GM19025 (cell line): ENCODE measurements around the gene HSFX3.
"Not testable (repeated sequence)": the region's sequence is repeated elsewhere in the genome, so short reads cannot be mapped to it uniquely, and the experiment has no call there.

ENCODE experiments used
- ATAC-seq: cut with Tn5 transposase; IDR thresholded peaks from one replicate; pipeline ENCODE4 v1.9.1; 2021; ENCODE audit warnings: mild to moderate bottlenecking, low read depth, moderate library complexity; ENCODE audit not compliant: unreplicated experiment

The HSFX3 gene

DNA sequence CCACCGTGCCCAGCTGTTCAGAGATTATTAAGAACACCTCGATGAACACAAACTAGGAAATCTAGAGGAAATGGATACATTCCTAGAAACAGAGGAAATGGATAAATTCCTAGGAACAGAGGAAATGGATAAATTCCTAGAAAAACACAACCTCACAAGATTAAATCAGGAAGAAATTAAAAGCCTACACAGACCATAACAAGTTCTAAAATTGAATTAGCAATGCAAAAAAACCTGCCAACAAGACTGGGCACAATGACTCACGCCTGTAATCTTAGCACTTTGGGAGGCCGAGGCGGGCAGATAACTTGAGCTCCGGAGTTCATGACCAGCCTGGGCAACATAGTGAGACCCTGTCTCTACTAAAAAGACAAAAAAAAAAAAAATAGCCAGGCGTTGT, 31.5 kb downstream of the HSFX3 start:
- ATAC-seq, result no peak

DNA sequence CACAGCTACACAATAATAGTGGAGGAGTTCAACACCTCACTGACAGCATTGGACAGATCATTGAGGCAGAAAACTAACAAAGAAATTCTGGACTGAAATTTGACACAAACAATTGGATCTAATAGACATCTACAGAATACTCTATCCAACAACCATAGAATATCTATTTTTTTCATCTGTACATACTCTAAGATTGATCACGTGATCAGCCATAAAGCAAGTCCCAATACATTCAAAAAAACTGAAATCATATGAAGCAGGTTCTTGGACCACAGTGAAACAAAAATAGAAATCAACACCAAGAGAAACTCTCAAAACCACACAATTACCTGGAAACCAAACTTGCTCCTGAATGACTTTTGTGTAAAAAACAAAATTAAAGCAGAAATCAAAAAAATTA, 32.4 kb downstream of the HSFX3 start:
- no peak for ATAC-seq

DNA sequence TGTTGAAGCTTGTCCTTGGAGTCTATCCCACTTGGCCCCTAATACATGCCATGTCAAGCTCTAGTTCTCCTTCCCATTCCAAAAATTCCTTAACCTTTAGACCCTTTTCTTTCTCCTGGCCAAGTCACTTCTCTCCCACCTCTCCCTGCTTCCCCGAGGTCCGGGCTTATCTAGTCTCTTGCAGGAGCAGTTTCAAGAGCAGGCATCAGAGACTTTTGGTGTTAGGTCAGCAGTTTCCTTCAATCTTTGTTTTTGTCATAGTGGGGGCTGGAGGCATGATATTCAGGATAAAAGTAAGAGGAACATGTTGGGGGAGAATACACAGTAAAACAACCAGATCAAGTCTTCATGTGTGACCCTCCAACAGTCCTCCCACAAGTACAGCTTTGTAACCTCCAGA, 33.1 kb downstream of the HSFX3 start:
- no peak for ATAC-seq

DNA sequence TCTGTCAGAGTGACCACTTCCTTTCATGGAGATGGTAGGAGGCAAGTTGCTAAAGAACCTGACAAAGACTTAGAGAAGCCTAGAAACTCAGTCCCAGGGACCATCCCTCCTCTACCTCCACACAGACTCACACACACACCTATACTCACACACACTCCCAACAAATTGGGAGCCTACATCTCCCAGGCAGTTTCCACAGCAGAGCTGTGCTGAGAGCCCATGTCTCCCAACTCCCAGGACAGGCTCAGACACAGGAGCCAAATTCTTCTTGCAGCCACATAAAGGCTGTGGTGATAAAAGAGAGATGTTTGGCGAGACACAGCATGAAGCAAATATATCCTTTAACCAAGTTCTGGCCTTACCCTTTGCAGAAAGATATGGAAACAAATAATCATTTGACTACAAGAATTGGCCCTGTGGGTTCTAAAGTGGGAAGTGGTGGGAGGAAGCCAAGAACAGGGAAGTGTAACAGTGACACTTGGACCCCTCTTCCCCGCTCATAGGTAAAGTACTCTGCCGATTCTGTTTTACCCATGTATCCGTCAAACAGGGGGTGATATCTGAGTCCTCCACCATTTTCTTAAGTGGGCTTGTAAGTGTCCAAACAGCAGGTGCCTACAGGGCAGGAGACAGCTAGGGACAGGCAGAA, 33.6 kb downstream of the HSFX3 start:
- ATAC-seq, result no peak

DNA sequence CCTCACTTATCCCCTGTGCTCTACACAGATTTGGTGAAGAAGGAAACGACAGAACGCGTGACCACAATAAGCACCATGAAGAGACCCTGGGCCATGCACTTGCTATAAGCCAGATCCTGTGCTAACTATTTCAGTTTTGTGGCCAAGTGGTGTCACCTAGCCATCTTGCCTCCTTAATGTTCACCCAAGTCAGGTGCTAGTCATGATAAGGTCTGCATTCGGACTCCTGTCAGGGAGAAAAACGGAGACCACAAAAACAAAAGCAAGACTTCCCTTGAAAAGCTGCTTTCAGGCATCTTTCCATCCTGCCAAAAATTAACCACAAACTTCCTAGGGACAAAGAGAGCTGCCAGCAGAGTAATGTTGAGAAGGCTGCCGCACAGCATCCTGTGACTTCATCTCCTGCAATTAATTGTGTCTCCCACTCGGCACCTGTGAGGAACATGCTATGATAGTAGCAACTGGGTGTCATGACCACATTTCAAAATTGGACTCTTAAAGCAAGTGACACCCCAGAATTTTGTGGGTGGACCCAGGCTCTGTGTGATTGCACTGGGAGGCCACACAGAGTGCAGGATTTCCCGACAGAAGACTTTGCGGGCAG, 35.8 kb downstream of the HSFX3 start:
- ATAC-seq, result no peak

DNA sequence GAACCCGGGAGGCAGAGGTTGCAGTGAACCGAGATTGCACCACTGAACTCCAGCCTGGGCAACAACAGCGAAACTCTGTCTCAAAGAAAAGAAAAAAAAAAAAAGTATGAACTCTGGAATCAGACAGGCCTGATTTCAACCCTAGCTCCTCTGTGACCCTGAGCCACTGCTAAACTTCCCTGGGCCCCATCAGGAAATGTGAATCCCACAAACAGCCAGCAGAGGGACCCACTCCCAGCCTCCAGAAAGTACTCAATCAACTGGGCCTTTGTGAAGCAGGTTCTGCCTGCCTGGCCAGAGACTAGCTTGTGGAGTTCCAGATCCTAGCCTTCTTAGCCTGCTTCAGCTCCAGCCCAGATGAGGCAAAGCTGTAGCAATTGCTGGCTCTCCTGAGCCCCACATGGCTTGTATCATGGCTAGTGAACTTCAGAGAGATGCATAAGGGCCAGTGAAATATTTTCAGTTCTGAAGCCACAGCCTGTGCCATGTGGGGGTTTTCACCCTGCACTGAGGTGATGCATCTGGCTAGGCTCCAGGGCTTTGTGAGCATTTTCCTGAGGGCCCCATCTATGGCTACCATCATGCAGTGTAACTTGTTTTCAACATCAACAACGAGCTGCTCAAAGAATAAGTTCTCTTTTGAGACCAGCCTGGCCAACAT, 37.4 kb downstream of the HSFX3 start:
- peak; percentile 83 for ATAC-seq

DNA sequence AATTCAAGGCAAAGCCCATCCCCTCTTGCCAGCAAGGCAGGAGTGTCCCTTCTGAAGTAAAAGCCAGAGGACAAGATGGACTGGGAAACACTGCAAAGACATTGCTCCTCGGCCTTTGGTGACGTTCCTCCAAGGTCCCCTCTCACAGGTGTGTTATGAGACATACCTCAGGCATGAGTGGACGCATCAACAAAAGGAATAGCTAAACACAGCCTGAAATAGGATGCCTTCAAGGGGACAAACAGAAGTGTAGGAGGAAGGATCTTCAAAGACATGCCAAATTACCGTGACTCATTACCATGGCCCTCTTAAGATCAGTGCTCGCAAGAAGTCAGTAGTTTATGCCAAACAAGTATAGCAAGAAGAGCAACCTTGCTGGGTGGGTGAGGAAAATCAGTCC, 38.6 kb downstream of the HSFX3 start:
- no peak for ATAC-seq

DNA sequence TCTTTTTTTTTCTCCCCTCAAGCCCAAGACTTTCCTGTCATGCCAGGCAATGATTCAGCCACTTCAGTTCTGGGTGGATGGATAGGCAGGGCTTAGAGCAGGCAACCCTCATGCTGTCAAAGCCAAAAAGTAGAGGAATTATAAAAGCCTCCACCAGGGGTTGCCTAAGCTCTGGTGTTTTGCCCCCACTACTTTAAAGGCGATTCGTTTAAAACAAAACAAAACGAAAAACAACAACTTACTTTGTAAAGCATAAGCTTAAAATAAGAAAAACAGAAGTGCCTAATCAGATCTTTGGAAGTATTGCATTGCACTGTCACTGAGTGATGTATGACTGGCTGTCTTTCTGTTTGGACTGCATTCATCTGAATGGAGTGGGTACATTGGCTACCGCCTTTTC, 39.3 kb downstream of the HSFX3 start:
- ATAC-seq, result no peak

DNA sequence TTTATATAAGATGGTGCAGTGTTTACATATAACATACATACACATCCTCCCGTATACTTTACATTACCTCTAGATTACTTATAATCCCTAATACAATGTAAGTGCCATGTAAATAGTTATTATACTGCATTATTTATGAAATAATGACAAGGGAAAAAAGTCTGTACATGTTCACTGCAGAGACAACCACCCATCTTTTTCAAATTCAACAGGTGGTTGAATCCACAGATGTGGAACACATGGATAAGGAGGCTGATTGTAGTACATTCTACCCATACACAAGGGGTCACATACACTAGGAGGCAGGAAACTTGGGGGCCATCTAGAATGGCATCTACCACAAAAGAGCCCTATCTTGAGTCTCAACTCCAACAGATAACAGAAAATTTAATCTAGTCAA, 41.3 kb downstream of the HSFX3 start:
- ATAC-seq, result no peak

DNA sequence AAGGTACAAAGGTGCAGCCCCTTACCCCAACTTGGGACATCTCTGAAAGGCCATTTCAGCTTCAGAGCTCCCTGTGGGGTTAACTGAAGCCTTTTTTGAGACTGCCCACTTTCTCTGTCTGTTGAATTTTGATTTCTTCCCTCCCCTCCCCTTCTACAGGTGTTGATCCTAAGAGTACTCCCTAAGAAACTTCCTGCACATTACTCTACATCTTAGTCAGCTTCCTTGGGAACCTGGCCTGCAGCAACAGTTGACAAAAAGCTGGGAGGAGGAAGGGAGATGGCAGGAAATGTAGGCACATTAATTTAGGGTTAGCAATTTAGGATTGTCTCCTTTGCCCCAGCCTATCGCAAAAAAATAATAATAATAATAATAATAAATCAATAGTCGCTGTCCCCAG, 43.4 kb downstream of the HSFX3 start:
- no peak for ATAC-seq

DNA sequence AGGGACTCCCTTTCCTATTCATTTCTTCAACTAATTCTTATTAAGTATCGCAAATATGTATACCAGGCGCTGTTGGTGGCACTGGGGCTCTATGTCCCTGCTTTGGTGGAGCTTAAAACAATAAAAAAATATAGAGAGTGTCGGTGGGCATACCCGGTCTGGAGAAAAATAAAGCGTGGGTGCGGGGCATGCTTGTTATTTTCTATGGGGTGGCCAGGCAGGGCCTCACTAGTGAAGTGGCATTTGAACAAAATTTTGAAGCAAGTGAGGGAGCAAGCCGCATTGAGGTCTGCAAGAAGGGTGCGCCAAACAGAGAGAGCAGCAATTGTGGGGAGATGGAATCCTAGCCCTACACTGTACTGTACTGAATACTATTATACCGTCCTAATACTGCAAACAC, 44.1 kb downstream of the HSFX3 start:
- ATAC-seq, result no peak

DNA sequence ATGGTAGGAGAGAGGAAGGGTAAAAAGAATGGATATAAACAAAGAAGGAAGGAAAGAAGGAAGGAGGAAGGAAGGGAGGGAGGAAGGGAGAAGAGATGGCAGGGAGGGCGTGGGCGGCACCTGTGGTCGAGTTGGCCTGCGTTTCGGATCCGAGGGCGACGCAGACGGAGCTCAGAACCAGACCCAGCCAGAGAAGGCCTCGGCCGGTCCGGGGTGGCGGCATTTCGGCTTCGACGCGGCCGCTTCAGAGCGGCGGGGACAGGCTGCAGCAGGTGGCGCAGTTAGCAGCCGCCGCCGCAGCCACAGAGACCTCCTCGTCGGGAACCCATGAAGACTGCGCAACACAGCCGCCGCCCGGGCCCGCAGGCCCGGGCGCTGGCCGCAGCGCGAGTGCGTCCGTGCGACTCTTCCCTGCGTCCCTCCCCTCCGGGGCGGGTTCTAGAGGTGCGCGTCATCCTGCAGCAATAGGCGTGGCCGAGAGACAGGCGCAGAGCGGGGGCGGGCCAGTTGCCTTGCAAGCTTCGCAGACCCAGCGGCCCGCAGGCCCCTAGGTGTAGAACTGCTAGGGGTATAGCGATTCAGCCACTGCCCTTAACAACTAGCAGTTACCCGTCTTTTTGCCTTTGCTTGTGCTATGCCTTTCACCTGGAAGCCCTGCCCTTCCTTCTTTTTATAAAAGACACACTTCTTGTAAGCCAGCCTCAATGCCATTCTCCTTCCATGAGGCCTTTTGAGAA, 44.6 kb downstream of the HSFX3 start, which contains the start of gene IDS:
IDS (minus strand) TSS at position 392 of the 737 bp plus-strand sequence; CDS start at position 223, 169 bp downstream.
- peak; percentile 78 for ATAC-seq

DNA sequence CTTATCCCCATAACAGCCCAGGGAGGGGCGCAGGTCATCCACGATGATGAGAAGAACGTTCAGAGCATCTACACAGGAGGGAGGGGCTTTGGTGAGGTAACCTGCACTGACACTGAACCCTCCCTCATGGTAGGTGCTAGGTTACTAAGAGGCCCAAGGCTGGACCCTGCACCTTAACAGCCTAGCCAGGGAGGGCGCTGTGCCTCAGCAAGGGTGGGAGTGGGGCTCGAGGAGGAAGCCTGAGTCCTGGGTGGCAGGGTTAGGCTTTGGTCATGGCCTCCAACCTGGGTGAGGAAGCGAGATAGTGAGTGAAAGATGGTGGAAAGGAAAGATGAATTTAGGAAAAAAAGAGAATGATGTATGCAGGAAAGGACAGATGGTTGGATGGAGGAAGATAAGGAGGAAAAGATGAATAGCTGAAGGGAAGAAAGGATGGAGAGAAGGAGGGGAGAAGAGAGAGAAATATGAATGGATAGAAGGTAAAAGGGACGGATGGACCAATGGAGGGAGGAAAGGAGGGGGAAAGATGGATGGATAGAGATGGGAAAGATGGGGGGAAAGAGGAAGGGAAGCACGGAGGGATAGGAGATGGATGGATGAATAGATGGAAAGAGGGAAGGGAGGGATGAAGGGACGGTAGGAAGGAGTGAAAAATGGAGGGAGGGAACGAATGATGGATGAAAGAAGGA, 45.4 kb downstream of the HSFX3 start:
- ATAC-seq, result no peak

DNA sequence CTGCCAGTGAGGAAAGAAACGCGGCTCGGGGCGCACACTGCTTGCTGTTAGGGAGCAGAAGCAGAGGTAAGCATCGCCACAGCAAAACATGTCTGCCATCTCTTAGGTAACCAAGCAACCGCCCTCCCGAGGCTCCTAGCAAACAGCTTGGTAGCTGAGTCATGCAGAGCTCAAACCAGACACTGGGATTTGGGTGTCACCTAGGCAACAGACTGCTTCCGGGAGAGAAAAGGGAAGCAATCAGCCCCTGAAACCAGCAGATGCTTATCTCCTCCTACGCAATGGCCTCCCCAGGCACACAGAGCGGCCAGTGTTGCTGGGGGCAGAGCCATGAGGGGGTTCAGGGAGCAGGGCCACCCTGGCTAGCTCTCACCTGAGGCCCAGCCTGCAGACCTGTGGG, 46.3 kb downstream of the HSFX3 start:
- ATAC-seq, result peak; percentile 57

DNA sequence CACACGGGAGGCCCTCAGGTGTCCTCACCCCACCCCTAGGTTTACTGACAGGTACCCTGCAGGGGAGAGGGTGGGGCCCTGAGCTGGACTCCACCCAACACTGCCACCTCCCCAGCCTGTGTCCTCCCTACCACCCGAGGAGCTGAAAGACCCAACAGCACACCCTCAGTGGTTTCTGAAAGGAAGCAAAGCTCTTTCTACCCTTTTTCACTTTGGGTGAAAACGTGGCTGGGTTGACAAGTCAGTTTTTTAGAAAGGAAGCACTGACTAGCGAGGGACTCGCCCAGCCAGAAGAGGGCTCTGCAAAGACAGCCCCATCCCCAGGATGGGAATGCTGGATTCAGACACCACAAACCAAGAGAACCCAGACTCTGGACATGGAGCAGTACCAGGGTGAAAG, 46.8 kb downstream of the HSFX3 start:
- not testable (repeated sequence) for ATAC-seq

DNA sequence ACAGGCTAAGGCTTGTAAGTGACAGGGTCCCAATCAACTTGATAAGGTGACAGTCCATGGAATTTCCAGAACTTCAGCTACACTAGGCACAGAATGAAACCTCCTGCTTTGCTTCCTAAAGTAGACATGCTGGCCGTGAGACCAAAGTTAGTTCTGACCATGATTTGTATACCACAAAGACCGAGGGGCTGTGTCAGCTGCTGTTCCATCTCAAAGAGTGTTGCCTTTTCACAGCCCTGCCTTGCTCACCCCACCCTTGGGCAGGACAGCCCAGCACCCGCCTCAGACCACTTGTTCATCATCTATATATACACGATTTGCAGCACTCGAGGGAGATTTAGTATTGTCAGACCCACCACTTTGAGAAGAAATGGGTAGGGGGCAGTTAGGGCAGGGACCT, 50.0 kb downstream of the HSFX3 start:
- no peak for ATAC-seq

DNA sequence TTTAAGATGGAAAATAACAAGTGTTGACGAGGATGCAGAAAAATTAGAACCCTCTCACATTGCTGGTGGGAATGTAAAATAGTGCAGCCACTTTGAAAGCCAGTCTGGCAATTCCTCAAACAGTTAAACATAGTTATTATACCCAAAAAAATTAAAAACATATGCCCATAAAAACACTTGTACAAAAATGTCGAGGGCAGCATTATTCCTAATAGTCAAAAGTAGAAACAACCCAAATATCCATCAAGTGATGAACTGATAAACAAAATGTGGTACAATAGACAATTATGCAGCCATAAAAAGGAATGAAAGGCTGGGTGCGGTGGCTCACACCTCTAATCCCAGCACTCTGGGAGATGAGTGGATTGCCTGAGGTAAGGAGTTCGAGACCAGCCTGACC, 51.0 kb downstream of the HSFX3 start:
- no peak for ATAC-seq
